ENCODE data around the gene PHKA2.
"Not testable (repeated sequence)": the region's sequence is repeated elsewhere in the genome, so short reads cannot be mapped to it uniquely, and the experiment has no call there.

Gene PHKA2

GRCh38 chrX:18983666-18984380 lies at the start of gene PHKA2:
TSS of gene PHKA2 (minus strand) at chrX:18984114. CDS start at chrX:18983932, 182 bp downstream.
- no peak for DNase-seq

GRCh38 chrX:19030805-19031204 lies 46.9 kb upstream of the PHKA2 start:
- DNase-seq = no peak

- no peak for DNase-seq
Observed at GRCh38 chrX:19028560-19028959, 44.6 kb upstream of the PHKA2 start.

GRCh38 chrX:19024366-19024765 lies 40.5 kb upstream of the PHKA2 start:
- no peak for DNase-seq

- no peak for DNase-seq
Observed at GRCh38 chrX:19019996-19020395, 36.1 kb upstream of the PHKA2 start.

GRCh38 chrX:19017271-19017670 lies 33.4 kb upstream of the PHKA2 start:
- no peak for DNase-seq

- not testable (repeated sequence) for DNase-seq
Observed at GRCh38 chrX:19016614-19017013, 32.7 kb upstream of the PHKA2 start.

- no peak for DNase-seq
Observed at GRCh38 chrX:19007868-19008267, 24.0 kb upstream of the PHKA2 start.

GRCh38 chrX:19007011-19007410 lies 23.1 kb upstream of the PHKA2 start:
- DNase-seq = no peak

GRCh38 chrX:19005909-19006308 lies 22.0 kb upstream of the PHKA2 start:
- no peak for DNase-seq

GRCh38 chrX:19003756-19004155 lies 19.8 kb upstream of the PHKA2 start:
- DNase-seq = no peak

GRCh38 chrX:18998653-18999052 lies 14.7 kb upstream of the PHKA2 start:
- no peak for DNase-seq

- DNase-seq = no peak
Observed at GRCh38 chrX:18997916-18998315, 14.0 kb upstream of the PHKA2 start.

GRCh38 chrX:18996536-18996935 lies 12.6 kb upstream of the PHKA2 start:
- DNase-seq = no peak

- no peak for DNase-seq
Observed at GRCh38 chrX:18995221-18995620, 11.3 kb upstream of the PHKA2 start.

- DNase-seq = no peak
Observed at GRCh38 chrX:18994713-18995112, 10.8 kb upstream of the PHKA2 start.

GRCh38 chrX:18992829-18993228 lies 8.9 kb upstream of the PHKA2 start:
- DNase-seq = no peak

GRCh38 chrX:18985186-18985435 lies 1.2 kb upstream of the PHKA2 start:
- DNase-seq = no peak

GRCh38 chrX:18984381-18985185 lies 669 bp upstream of the PHKA2 start:
- DNase-seq = peak; percentile 82

GRCh38 chrX:18981124-18981807 lies 2.6 kb downstream of the PHKA2 start:
- DNase-seq = no peak

GRCh38 chrX:18980262-18980661 lies 3.7 kb downstream of the PHKA2 start:
- not testable (repeated sequence) for DNase-seq

GRCh38 chrX:18974993-18975392 lies 8.9 kb downstream of the PHKA2 start:
- no peak for DNase-seq

GRCh38 chrX:18973527-18974192 lies 10.3 kb downstream of the PHKA2 start:
- no peak for DNase-seq

- DNase-seq = no peak
Observed at GRCh38 chrX:18971506-18971905, 12.4 kb downstream of the PHKA2 start.

Measured in activated effector memory CD4-positive, alpha-beta T cell treated with Interleukin-2 at 50 U/mL for 16 hours (primary cell).